Upper lobe of left lung (tissue), 6 donors: ENCODE data around the gene CDPF1. TPM values are rescaled to one million over a fixed set of nuclear protein-coding genes. Genes with fewer than 3 reads are reported as not detected.
"Not testable (repeated sequence)": the region's sequence is repeated elsewhere in the genome, so short reads cannot be mapped to it uniquely, and the experiment has no call there.

Source experiments
- ATAC-seq, 2 donors: fragments of 200-7000 bp; cut with Tn5 transposase; one replicate each; pipeline ENCODE4 v1.9.1; 2022; ENCODE audit warnings: mild to moderate bottlenecking in 2 of 2, moderate library complexity in 2 of 2; ENCODE audit not compliant: low FRiP score in 2 of 2
- DNase-seq, 2 donors: peaks; one replicate each; pipeline ENCODE4 v3.0.0-alpha.2; 2019 to 2020
- H3K27ac ChIP-seq, 4 donors: fragments of 200-600 bp; sonication (generic); one replicate each; pipeline ENCODE4 v1.5.1; 2016 to 2019
- H3K27me3 ChIP-seq, 4 donors: fragments of 200-600 bp; sonication (generic); one replicate each; pipeline ENCODE4 v1.5.1; 2017 to 2019
- H3K36me3 ChIP-seq, 4 donors: fragments of 200-600 bp; sonication (generic); one replicate each; pipeline ENCODE4 v1.5.1; 2016 to 2019
- H3K4me1 ChIP-seq, 4 donors: fragments of 200-600 bp; sonication (generic); one replicate each; pipeline ENCODE4 v1.5.1; 2018 to 2019
- H3K4me3 ChIP-seq, 4 donors: fragments of 200-600 bp; sonication (generic); one replicate each; pipeline ENCODE4 v1.5.1; 2017 to 2019; ENCODE audit warnings: mild to moderate bottlenecking in 2 of 4, moderate library complexity in 1 of 4
- H3K9me3 ChIP-seq, 4 donors: fragments of 200-600 bp; sonication (generic); one replicate each; pipeline ENCODE4 v1.5.1; 2018 to 2019
- CTCF ChIP-seq, 6 experiments: fragments of 450-650 bp in 4 of 6; fragments of 200-600 bp in 2 of 6; sonication (generic) in 2 of 6; IDR thresholded peaks; one replicate each; pipeline ENCODE4 v1.5.1; 2016 to 2019; ENCODE audit warnings: antibody characterized with exemption in 6 of 6
- EP300 ChIP-seq, 4 donors: sonication (generic); formaldehyde crosslinking; IDR thresholded peaks; one replicate each; pipeline ENCODE4 v1.5.1; 2017; ENCODE audit warnings: antibody characterized with exemption in 4 of 4, control low read depth in 2 of 4
- POLR2A ChIP-seq, 4 donors: fragments of 450-650 bp; IDR thresholded peaks; one replicate each; pipeline ENCODE4 v1.5.1; 2016 to 2017; ENCODE audit warnings: antibody characterized with exemption in 4 of 4, mild to moderate bottlenecking in 2 of 4
- POLR2AphosphoS5 ChIP-seq, 2 donors: sonication (generic); formaldehyde crosslinking; IDR thresholded peaks; one replicate each; pipeline ENCODE4 v1.5.1; 2017; ENCODE audit warnings: antibody characterized with exemption in 2 of 2
- WGBS, 2 donors: methylation state at CpG; one replicate each; pipeline ENCODE4 v1.1.5; 2017 to 2018; 5-methylcytosine and 5-hydroxymethylcytosine counted together
- total RNA-seq, 6 donors: library from RNA; depleted of rRNA in 4 of 6; stranded (reverse); fragments of >200 nt in 4 of 6; gene quantifications; one replicate each; pipeline versions ENCODE4 v1.1.0 to v1.2.1, GENCODE V29; 2016 to 2021
- donor health status: DM: no; HTN: no; CAD: no; lungs with moderate emphysema.
- donor health status: DM: no; HTN: yes; CAD: no; lungs with severe emphysema.

The CDPF1 gene
- total RNA-seq, 6 donors from 2014 or later: 6.8 to 22.9 (median 11.2) TPM

- peaks cover 3 to 39% (median 23%) of the 10 kb centered on the region in 4 donors for H3K36me3 ChIP-seq
- ATAC-seq (no peak), DNase-seq (no peak)
- TF ChIP-seq EP300 (IDR thresholded peaks at IDR 0.05): no peak
- WGBS, 2 donors: 85 to 91% methylated on average over 4 of the region's 4 CpGs
- H3K9me3 ChIP-seq: peaks cover 0 to 19% (median 11%) of the 10 kb centered on the region in 4 donors
- no peaks in the 10 kb centered on the region for H3K4me1 ChIP-seq
- no peak overlapping the region for H3K4me3 ChIP-seq
- H3K27ac ChIP-seq: no peak overlapping the region
- no peaks in the 10 kb centered on the region for H3K27me3 ChIP-seq
These were observed 37.9 kb downstream of the CDPF1 start for GRCh38 chr22:46212195-46212594.

GRCh38 chr22:46209262-46209661, 40.8 kb downstream of the CDPF1 start:
- no peaks in the 10 kb centered on the region for H3K27me3 ChIP-seq
- no peaks in the 10 kb centered on the region for H3K4me1 ChIP-seq
- H3K27ac ChIP-seq: no peak overlapping the region
- 95 to 100% methylated on average over 1 of the region's 1 CpG for WGBS, 2 donors
- DNase-seq (no peak), ATAC-seq (no peak)
- no peak for TF ChIP-seq POLR2AphosphoS5 (IDR thresholded peaks at IDR 0.05)
- TF ChIP-seq CTCF (IDR thresholded peaks at IDR 0.05): no peak
- no peak for TF ChIP-seq EP300 (IDR thresholded peaks at IDR 0.05)
- H3K9me3 ChIP-seq: peaks cover 0 to 19% (median 11%) of the 10 kb centered on the region in 4 donors
- peaks cover 0 to 16% (median 11%) of the 10 kb centered on the region in 4 donors for H3K36me3 ChIP-seq
- H3K4me3 ChIP-seq: no peak overlapping the region

- ATAC-seq (no peak), DNase-seq (no peak)
- no peak for TF ChIP-seq POLR2A (IDR thresholded peaks at IDR 0.05)
- TF ChIP-seq CTCF (IDR thresholded peaks at IDR 0.05): no peak
- TF ChIP-seq POLR2AphosphoS5 (IDR thresholded peaks at IDR 0.05): no peak
- TF ChIP-seq EP300 (IDR thresholded peaks at IDR 0.05): no peak
- Histone ChIP-seq H3K4me3 (no peak overlapping the region), H3K4me1 (no peaks in the 10 kb centered on the region), H3K27ac (no peak overlapping the region), H3K36me3 (peaks cover 9 to 26% (median 21%) of the 10 kb centered on the region in 4 donors), H3K27me3 (no peaks in the 10 kb centered on the region), H3K9me3 (peaks cover 0 to 4% (median under 1%) of the 10 kb centered on the region in 4 donors)
- 90 to 96% methylated on average over 7 of the region's 7 CpGs for WGBS, 2 donors
These were observed 46.5 kb downstream of the CDPF1 start for GRCh38 chr22:46203601-46203980.

GRCh38 chr22:46202897-46203600, 47.0 kb downstream of the CDPF1 start:
- Histone ChIP-seq H3K9me3 (no peaks in the 10 kb centered on the region), H3K36me3 (peaks cover 9 to 26% (median 22%) of the 10 kb centered on the region in 4 donors), H3K27ac (no peak overlapping the region), H3K4me3 (no peak overlapping the region), H3K27me3 (no peaks in the 10 kb centered on the region), H3K4me1 (no peaks in the 10 kb centered on the region)
- ATAC-seq: no peak
- DNase-seq: no peak
- 91 to 93% methylated on average over 12 of the region's 12 CpGs for WGBS, 2 donors
- TF ChIP-seq POLR2A (IDR thresholded peaks at IDR 0.05) (no peak), POLR2AphosphoS5 (IDR thresholded peaks at IDR 0.05) (no peak), EP300 (IDR thresholded peaks at IDR 0.05) (no peak), CTCF (IDR thresholded peaks at IDR 0.05) (no peak)

- WGBS, 2 donors: 73 to 76% methylated on average over 17 of the region's 17 CpGs
- Histone ChIP-seq H3K27ac (no peak overlapping the region), H3K4me1 (no peaks in the 10 kb centered on the region), H3K36me3 (peaks cover 9 to 26% (median 22%) of the 10 kb centered on the region in 4 donors), H3K27me3 (no peaks in the 10 kb centered on the region), H3K9me3 (no peaks in the 10 kb centered on the region), H3K4me3 (no peak overlapping the region)
- TF ChIP-seq CTCF (IDR thresholded peaks at IDR 0.05) (no peak), POLR2AphosphoS5 (IDR thresholded peaks at IDR 0.05) (no peak), POLR2A (IDR thresholded peaks at IDR 0.05) (no peak), EP300 (IDR thresholded peaks at IDR 0.05) (no peak)
- DNase-seq (no peak), ATAC-seq (no peak)
These were observed 48.9 kb downstream of the CDPF1 start for GRCh38 chr22:46201059-46201757.

- peaks cover 5 to 22% (median 19%) of the 10 kb centered on the region in 4 donors for H3K36me3 ChIP-seq
- peak in 1 of 2 donors; percentile 54 for DNase-seq
- WGBS, 2 donors: 93 to 96% methylated on average over 18 of the region's 18 CpGs
- H3K4me1 ChIP-seq, ATAC-seq, H3K27ac ChIP-seq, H3K4me3 ChIP-seq, H3K9me3 ChIP-seq, H3K27me3 ChIP-seq: not testable (repeated sequence)
These were observed 51.3 kb downstream of the CDPF1 start for GRCh38 chr22:46198806-46199205.
